HG03469 (cell line): ENCODE data around the gene TAF4B.
"Not testable (repeated sequence)": the region's sequence is repeated elsewhere in the genome, so short reads cannot be mapped to it uniquely, and the experiment has no call there.

ENCODE experiments used
- ATAC-seq: cut with Tn5 transposase; IDR thresholded peaks from one replicate; pipeline ENCODE4 v1.9.1; 2021; ENCODE audit warnings: mild to moderate bottlenecking, moderate library complexity, moderate number of reproducible peaks; ENCODE audit not compliant: unreplicated experiment

The TAF4B gene

GRCh38 chr18:26378701-26379100 is 152.5 kb downstream of the TAF4B start:
- ATAC-seq, result no peak

GRCh38 chr18:26381555-26381954 is 155.3 kb downstream of the TAF4B start:
- ATAC-seq, result not testable (repeated sequence)

DNA sequence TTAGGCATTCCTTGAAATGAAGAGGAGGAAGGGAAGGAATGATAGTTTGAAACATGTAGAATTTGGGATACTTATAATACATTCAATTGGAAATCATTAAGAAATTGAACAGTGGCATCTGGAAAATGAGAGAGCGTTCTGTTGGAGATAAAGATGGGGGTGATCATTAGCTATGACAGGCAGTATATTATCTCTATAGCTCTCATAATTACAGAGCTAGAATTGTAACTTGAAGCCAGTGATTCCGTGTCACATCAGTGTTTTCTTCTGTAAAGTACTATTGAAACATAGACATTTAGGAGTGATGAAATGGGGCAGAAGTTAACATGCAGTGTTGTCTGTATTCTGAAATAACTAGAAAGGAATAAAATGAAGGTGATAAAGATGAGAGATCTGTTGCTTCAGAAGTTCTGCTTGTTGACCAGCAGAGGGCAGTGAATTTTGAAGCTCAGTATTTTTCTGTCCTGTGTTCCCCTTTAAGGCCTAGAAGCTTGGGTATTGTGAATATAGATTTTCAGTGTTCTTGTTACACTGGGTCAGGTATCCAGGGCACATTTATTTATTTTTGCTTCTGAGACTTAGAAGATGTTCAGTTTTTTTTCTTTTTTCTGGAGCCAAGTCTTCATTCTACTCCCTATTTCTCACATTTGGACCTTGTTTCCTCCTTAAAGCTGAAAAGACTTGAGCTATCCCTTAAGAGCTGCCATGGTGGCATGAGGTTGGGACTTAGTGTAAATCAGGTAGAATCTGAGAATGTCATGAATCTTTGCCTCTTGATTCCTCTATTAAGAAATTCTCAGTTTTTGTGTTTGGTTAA is 157.4 kb downstream of the TAF4B start:
- ATAC-seq, result no peak

DNA sequence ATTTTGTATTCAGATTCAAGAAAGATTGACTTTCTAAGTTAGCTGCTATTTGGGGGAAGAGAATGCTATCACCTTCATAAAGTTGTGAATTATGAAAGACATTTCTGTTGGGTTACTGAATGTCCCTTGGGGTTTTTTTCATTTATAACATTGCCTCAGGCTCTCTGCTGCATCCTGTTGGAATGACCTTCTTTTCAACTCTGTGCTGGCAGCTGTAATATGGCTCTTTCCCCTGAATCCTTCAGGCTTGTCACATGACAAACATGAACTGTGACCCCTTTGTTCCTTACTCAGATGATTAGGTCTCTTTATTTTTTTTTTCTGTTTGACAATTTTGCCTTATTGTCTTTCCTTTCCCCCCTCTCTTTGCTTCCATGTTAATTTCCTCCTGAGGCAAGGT is 159.8 kb downstream of the TAF4B start:
- ATAC-seq, result no peak

GRCh38 chr18:26386441-26386840 is 160.2 kb downstream of the TAF4B start:
- ATAC-seq, result no peak

DNA sequence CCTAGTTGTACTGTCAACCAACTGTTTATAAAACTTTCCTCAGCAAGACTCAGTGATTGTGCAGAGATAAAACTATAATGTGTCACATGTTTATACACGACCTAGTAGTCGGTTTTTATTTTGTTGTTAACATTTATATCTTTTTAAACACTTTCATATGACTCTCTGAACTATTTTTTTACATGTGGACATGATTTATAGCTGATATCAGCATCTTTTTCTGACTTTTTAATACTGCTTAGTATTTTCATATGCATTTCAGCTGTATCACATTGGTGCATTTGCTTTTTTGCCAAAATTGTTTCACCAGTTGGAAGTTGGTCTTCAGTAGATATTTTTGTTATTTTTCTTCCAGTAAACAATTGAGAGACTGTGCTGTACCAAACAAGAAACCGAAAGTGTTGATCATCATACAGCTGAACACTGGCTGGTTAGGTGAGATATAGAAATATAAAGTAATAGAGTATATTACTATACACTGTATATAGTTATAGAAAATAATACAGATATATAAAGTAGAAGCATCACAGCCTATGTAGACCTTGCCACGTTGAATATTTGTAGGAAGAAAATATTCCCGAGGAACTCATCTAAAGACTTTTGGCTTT is 167.9 kb downstream of the TAF4B start:
- no peak for ATAC-seq

DNA sequence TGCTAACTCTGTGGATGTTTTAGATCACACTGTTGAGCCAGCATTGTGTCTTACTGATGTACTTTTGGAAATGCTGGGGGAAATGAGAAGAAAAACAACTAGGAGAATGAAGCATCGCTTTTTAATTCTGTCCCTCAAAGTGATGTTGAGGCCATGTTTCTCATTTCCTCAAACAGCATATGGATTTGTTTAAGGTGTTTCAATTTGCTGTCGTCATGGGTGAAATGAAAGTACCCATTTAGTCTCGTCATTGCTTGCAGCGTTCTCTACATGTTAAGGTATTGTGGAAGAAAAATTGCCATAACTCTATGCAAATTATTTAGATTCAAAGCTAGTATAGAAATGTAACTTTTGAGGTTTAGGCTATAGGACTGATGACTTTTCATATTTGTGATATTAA is 170.8 kb downstream of the TAF4B start:
- ATAC-seq, result no peak

DNA sequence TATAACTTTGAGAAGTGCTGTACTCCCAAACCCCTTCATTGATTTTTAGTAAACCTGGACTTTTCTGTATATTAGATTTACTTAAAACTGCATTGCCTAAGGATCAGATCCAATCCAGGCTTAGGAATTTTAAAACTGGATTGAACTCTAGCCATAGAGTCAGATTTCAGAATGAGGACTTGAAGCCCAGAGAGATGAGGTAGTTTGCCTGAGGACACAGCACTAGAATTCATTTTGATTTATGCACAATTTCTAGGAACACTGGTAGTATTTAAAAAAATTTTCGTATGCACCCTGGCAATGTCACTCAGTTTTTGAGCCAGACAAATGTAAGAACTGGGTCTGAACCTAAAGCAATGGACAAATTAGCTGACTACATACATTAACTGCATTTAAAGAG is 177.2 kb downstream of the TAF4B start:
- ATAC-seq, result no peak

DNA sequence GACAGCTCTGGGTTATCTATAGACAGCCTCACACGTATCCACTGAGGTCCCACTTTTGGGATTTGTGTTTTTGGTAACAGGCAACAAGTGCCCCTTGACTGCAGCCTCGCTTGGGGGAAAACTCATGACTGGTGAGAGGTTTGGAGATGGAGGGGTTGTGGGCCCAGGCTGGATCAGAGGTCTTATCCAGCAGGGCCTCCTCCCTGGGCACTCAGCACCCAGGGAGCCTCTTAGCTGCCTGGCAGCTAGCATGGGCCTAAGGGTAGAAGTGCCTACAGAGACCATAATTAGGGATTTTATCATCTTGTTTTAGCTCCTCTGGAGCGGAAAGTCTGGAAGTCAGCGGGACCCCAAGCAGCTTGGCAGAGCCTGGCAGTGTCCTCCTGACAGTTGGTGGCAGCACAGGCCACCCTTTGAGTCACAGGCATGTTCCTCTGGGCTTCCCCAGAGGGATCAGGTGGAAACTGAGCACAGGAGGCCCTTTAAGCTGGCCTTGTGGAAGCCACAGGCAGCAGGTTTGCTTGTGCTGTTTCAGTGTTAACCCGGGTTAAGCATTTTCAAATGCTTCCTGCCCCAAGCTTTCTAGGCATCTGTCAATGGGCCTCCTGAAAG is 179.1 kb downstream of the TAF4B start:
- ATAC-seq, result peak; percentile 84

DNA sequence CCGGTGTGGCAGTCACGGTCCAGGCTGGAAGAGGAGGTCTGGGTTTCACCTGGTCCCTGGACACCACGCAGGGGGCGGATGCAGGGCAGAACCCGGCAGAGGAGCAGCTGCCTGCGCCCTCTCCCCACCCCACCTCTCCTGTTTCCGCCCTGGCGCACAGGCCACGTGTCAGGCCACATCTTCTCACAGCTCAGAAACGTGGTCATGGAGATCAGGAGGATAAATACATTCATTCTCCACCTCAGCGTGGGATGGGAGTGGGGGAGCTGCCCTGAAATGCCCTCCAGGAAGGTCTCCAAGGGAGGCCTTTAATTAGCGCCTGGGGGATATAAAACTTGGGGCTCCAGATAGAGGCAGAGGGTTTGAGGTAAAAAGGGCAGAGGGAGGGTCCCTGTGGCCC is 180.1 kb downstream of the TAF4B start:
- no peak for ATAC-seq

DNA sequence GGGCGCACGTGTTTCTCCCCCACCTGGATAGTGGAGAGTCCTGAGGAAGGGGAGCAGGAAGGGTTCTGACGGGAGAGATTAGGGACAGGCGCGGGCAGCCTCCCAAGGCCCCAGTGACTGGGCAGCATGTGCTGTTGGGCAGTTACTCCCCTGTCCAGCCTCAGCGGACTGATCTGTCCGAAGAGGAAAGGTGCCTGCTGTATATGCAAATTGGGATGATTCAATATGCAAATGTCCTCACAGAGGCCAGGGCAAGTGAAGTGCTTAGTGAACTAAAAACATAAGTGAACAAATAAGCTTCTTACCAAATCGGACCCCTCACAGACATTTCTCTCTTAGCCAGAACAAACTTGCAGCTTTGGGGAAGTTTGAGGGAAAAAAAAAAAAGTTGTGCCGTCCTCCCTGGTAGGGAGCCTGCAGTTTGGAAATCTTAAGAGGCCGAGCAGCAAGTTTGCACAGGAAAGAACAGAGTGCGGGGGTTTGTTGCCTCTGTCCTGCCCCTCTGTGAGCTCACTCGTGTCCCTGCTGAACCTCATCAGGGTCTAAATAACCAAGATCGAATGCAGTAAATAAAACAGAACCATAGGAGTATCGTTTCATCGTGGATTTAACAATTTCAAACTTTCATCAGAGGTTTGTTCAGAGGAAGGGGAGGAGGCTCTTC is 180.7 kb downstream of the TAF4B start:
- no peak for ATAC-seq

DNA sequence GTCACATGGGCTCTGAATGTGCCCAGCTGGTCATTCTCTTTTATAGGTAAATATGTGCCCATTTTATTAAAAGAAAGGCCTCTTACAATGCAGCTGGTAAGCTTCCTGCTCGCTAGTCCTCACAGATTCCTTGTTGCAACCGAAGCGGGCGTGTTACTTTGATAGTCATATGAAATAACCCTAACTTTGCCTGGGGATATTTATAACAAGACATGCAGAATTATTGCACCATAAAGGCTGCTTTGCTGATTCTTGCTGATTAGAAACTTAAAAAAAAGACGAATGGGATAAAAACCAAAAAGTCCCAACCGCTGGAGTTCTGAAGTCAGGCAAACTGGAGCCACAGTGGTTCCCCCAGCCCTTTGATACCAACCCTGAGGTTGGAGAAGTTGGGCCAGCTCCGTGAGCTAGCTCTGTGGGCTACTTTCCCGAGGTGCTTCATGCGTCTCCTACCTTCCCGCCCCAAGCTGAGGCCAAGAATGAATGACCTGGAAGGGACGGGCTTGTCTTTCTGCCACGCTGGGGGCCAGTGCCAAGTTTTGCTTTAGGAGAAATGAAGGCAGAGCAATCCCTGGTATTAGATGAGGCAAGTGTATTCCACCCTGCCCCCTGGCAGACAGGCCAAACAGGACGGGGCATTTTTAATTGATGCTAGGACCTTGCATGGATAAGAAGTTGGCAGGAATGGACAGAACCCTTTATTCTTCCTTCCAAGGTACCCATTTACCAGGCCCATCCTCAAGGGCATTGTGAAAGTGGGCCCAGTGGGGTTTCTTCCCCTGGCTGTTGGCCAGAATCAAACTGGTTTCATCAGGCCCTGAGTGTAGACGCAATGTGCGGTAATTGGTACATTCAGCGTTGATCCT is 181.7 kb downstream of the TAF4B start:
- ATAC-seq, result no peak

DNA sequence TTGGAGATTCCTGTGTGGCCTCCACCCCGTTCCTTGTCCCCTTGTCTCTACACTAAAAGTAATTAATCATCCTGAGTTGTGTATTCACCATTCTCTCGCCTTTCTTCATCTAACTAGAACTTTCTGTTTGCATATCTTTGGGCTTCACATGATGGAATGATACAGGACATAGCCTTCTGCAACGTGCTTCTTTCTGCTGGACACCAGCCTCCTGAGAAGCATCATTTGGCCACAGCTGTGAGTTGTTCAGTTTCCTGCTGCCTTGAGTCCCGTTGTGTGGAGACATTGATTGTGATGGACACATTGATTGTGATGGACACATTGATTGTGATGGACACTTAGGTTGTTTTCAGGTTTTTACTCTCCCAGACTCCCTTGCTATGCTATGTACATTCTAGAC is 182.8 kb downstream of the TAF4B start:
- no peak for ATAC-seq

DNA sequence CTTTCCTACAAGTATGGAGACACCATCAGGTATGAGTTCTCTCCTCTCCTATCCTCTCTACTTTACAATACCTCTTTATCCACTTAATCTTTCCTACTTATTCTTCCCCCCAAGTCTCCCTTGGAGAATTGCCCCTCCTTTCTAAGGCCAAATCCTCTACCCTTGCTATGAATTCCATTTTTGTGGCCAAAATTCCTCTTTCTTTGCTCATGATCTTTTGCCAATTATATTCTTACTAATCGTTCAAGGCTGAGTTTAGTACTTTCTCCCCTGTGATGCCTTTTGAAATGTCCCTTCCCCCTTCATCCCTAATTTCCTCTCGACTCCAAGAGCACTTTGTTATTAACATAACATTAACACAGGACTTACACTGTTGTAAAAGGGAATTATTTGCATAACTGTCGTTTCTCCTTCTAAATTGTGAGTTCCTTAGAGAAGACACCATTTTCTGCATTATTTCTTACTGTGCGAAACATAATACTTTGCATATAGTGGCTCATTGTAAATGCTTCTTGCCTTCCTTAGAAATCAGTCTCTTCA is 188.7 kb downstream of the TAF4B start:
- no peak for ATAC-seq

- no peak for ATAC-seq
Observed at GRCh38 chr18:26415631-26416030, 189.4 kb downstream of the TAF4B start.

- ATAC-seq, result no peak
Observed at GRCh38 chr18:26416652-26417150, 190.5 kb downstream of the TAF4B start.

GRCh38 chr18:26417190-26417589 is 190.9 kb downstream of the TAF4B start:
- no peak for ATAC-seq

DNA sequence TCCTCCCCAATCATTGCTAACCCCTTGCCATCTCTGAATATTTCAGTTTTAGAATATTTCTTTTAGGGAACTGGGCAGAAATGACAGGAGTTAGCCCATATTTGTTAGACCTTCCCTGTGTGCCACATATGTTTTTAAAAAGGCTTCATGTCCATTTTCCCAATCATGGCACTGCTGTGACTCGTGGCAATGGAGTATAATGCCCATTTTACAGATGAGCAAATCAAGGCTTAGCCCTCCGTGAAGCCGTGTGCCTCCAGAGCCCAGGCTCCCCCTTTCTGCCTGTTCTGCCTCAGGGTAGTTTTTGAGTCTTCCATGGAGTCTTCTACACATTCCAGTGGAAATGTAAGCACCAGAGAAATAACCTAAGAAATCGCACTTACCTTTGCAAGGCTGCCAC is 192.0 kb downstream of the TAF4B start:
- ATAC-seq, result no peak

DNA sequence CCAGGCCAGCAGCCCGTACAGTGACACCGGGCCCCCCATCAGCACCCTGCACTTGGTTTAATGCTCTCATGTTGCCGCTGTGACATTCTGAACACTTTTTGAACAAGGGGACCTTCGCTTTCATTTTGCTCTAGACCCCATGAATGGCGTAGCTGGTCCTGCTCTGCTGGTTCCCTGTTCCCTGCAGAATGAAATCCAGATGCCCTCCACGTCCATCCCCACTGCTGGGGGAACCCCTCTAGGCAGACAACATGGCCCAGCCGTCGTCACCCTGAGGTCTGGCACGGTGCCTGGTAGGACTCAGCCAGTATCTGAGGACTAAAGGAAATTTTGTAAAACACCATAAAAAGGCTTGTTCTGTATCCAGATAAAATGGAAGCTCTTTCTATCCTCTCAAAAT is 193.5 kb downstream of the TAF4B start:
- ATAC-seq, result no peak

- ATAC-seq, result no peak
Observed at GRCh38 chr18:26421503-26421902, 195.3 kb downstream of the TAF4B start.
